Activated CD4-positive, alpha-beta T cell treated with anti-CD3 and anti-CD28 coated beads for 48 hours (primary cell): ENCODE results near the gene GTSE1.
"Not testable (repeated sequence)": the region's sequence is repeated elsewhere in the genome, so short reads cannot be mapped to it uniquely, and the experiment has no call there.

Experiments used
- DNase-seq: peaks from one replicate; pipeline ENCODE4 v3.0.0-alpha.2; 2020

GTSE1 gene

GRCh38 chr22:46295277-46295971 is 1.2 kb upstream of the GTSE1 start:
- DNase-seq: no peak

- peak; percentile 37 for DNase-seq
These were observed 612 bp downstream of the GTSE1 start for GRCh38 chr22:46297151-46297812.

DNA sequence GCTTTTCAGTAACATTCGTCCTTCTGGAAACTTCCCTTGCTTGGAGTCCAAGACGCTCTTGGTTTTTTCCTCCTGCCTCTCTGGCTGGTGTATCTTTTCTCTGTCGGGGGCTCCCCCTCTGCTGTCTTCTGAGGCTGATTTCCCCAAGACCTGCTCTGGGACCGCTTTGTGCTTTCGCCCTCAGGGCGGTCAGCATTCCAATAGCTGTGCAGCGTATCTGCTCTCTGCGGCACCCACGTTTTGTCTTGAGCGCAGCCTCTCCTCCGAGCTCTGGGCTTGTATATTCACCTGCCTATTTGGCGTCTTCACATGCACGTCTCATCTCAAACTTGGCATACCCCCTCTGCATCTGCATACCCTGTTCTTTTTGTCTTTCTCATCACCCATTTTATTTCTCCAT is 2.4 kb downstream of the GTSE1 start:
- DNase-seq: no peak

DNA sequence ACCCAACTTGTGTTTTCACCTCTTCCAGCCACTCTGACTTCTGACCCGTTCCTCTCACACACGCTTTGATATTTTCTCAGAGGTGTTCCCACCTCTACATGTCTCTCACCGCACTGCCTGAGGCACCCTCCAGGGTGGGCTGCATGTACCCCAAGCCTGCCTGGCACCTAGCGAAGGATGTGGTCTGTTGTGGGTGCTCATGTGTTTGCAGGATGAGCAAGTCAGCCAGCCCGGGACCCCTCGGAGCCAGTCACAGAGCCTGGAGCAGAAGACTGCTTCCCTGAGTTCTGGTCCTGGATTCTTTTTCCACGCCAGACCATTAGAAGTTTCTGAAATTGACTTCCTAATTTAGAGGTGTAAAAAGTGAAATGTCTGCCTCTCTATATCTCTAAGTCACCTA is 3.8 kb downstream of the GTSE1 start:
- DNase-seq: no peak

DNA sequence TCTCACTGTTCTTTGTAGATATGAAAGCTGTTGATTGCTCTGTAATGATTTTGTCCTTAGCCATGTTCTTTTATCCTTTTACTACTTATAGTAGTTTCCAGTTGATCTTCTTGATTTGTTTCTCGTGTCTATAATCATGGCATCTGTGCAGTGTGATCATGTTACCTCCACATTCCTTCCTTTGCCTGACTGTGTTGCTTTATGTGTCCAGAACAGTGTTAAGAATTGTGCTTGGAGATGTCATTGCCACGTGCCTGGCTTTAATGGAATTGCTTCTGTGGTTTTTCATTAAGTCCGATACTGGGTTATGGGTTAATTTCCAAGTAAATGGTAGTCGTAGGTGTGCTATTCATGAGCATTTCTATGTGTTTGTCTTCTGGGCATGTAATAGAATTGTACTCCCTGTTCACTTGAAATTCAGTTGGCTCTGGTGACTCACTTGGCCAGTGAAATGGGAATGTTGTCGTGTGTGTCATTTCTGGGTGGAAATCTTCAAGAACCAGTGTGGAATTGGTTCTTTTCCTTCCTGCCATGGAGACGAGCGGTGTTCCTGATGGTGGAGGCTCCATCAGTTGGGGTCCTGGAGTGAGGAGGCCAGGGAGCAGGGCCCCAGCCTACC is 6.8 kb downstream of the GTSE1 start:
- DNase-seq: no peak

GRCh38 chr22:46308283-46308988 is 11.8 kb downstream of the GTSE1 start:
- DNase-seq: no peak

- DNase-seq: no peak
These were observed 12.9 kb downstream of the GTSE1 start for GRCh38 chr22:46309526-46310085.

DNA sequence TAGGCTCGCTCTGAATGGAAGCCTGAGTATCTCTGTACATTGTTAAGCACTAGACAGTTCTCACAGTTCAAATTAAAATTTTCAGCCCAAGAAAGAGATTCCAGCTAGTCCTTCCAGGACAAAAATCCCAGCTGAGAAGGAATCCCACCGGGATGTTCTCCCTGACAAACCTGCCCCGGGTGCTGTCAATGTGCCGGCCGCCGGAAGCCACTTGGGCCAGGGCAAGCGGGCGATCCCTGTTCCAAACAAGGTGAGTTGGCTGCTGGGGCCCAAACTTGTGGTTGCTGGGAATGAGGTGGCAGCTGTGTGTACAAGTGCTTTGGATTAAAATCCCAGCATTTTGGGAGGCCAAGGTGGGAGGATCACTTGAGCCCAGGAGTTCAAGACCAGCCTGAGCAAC is 15.4 kb downstream of the GTSE1 start:
- DNase-seq: no peak

GRCh38 chr22:46312848-46313247 is 16.2 kb downstream of the GTSE1 start:
- not testable (repeated sequence) for DNase-seq

DNA sequence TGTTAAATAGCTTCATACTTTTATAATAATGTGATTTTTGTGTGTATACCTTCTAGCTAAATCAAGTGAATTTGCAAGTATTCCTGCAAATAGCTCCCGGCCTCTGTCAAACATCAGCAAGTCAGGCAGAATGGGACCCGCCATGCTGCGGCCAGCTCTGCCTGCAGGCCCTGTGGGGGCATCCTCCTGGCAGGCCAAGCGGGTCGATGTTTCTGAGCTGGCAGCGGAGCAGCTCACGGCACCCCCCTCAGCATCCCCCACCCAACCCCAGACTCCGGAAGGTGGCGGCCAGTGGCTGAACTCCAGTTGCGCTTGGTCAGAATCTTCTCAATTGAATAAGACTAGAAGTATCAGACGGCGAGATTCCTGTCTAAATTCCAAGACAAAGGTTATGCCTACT is 19.3 kb downstream of the GTSE1 start:
- no peak for DNase-seq

DNA sequence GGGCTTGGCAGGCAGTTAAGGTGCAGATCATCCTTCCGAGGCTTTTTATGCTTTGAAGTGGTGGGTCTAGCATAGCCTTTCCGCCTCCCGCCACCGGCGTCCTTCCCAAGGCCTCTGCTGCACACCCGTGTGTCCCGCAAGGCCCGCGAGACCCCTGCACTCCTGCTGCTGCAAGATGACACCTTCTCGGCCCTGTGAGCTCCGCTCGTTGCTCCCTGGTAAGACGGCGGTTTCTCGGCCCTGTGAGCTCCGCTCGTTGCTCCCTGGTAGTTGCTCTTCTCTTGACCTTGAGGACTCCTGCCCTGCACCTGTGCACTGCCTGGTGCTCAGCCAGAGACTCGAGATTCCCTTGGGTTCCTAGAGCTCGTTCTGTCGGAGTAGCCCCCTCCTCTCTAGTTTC is 21.0 kb downstream of the GTSE1 start:
- no peak for DNase-seq

- no peak for DNase-seq
These were observed 21.9 kb downstream of the GTSE1 start for GRCh38 chr22:46318576-46318975.

- DNase-seq: no peak
These were observed 22.6 kb downstream of the GTSE1 start for GRCh38 chr22:46319319-46319718.

DNA sequence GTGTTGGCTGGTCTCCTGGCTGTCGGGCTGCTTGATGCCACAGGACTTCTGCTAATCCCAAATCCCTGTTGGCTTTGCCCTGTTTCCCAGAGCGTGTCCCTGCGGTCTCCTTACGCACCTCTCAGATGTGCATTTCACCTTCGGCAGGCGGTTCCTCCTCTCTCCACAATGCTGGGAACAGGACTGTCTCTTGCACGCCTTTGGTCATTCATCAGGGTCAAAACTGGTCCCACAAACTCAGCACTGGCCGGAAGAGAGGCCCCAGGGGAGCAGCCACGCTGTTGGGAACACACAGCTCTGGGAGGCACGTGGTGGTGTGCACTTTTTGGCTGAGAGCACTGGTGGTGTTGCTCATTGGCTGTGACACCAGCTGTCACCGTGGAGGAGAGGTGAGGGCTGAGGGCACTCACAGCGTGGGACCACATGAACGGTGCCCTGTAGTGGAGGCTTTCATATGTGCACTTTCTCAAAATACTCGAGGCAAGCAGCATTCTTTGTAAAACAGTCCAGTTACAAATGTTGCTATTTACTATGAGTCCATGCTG is 23.6 kb downstream of the GTSE1 start:
- DNase-seq: no peak

DNA sequence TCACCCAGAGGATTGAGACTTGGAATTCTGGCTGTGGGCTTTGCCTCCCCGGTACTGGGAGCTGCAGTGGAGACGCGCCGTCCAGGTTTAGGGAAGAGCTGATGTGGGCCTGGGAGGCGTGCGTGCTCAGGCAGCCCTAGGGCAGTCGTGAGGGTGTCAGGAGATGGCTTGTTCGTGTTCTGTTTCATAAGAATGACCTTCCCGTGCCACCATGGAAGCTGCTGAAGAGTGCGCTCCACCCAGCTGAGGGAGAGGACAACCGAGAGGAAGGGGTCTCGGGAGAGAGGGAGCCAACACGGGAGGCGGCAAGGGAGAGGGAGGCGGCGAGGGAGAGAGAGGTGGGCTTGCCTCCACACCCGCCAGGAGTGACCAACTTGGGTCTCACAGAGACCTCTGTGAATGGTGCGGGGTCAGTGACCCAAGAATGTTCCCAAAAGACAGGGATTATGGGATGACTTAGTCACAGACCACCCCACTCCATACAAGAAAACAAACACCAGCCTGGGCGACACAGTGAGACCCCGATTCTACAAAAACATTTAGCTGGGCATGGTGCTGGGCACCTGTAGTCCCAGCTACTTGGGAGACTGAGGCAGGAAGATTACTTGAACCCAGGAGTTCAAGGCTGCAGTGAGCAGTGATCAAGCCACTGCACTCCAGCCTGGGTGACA is 24.2 kb downstream of the GTSE1 start:
- DNase-seq: no peak

DNA sequence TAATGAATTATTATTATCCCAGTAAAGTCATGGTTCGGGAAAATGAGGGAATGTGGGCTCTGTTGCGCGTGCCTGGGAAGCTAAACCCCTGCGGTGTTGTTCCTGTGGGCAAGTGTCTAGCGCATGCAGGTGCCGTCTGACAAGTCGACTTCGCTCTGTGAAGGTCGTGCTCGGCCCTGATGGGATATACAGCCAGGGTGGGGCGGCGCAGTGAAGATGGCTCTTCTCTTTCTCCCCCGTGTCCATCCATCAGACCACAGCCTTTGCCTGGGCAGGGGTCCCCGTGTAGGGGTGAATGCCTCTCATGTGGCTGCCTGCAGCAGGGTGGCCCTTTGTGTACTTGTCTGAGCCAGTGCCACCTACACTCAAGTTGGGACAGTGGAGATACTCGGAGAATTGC is 26.0 kb downstream of the GTSE1 start:
- DNase-seq: no peak

DNA sequence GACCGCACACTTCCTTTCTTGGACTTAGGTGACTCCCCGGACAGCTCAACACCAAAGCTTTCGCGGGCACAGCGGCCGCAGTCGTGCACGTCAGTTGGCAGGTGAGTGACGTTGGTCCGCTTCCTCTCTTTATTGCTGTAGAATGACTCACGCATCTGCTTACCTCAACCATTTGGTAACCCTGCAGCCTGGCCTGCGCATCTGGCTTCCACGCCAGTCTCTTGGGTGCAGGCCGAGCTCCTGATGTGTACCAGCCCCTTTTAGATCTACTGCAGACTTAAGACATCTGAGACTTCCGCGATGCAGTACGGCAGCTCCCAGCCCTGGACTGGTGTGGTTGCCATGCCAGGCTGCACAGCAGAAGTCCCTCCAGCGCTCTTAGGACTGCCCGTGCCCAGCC is 26.5 kb downstream of the GTSE1 start:
- no peak for DNase-seq

GRCh38 chr22:46326066-46326680 is 29.5 kb downstream of the GTSE1 start:
- no peak for DNase-seq

GRCh38 chr22:46327691-46328465 is 31.2 kb downstream of the GTSE1 start:
- no peak for DNase-seq

GRCh38 chr22:46328797-46329196 is 32.1 kb downstream of the GTSE1 start:
- DNase-seq: no peak

DNA sequence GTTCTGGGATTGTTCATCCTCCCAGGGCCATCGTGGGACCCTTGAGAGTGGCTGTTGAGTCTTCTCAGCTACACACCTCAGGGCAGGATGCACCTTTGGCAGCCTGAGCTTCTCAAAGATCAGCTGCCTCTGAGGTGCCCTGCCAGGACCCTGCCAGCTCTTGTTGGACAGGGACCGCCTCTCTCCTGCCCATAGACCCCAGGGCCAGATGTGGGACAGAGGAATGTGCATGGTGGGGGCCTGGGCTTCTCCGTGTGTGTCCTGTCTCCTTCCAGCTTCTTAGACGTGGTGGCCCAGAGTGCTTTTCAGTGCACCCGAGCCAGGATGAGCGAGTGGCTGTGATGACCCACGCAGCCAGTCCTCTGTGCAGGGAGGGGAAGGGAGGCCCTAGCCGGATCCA is 32.9 kb downstream of the GTSE1 start:
- no peak for DNase-seq
